IMR-90 (cell line): ENCODE results near the gene GNG11. TPM values are rescaled to one million over a fixed set of nuclear protein-coding genes. Genes with fewer than 3 reads are reported as not detected.
A peak's percentile ranks its signal among the peaks of the same experiment; 100 is the strongest.

ENCODE experiments used
- ATAC-seq: fragments of 200-7000 bp; cut with Tn5 transposase; 2 replicates; pipeline ENCODE4 v1.9.1; 2020; ENCODE audit warnings: low read depth, mild to moderate bottlenecking, moderate library complexity
- BruUV-seq: library from RNA; stranded (reverse); fragments of 400-500 nt; replicated peaks from 2 replicates; lab custom pipeline; 2021; lab: Mats Ljungman, UMichigan
- CTCF ChIA-PET: fragments of 300-600 bp; formaldehyde crosslinking; extraction: SDS; loops from one replicate; lab custom pipeline; 2021; ENCODE audit warnings: antibody characterized with exemption; lab: Yijun Ruan, JAX
- POLR2A ChIA-PET: fragments of 300-600 bp; sonication (Branson Sonifier 250); formaldehyde crosslinking; loops from one replicate; lab custom pipeline; 2022; ENCODE audit warnings: antibody characterized with exemption; ENCODE audit not compliant: unreplicated experiment; lab: Charles Lee
- DNase-seq: peaks from one replicate; pipeline ENCODE4 v3.0.0; 2013
- H2AFZ ChIP-seq: replicated peaks from 2 replicates; pipeline ENCODE3; 2013; ENCODE audit warnings: low read length, mild to moderate bottlenecking; ENCODE audit not compliant: poor library complexity
- H2AK5ac ChIP-seq: 2 replicates; pipeline ENCODE4 v1.6.1; 2013; ENCODE audit warnings: low read depth, low read length, inconsistent platforms
- H2AK9ac ChIP-seq: replicated peaks from 2 replicates; pipeline ENCODE3; 2013; ENCODE audit warnings: mild to moderate bottlenecking, low read depth, low read length, moderate library complexity; ENCODE audit not compliant: poor library complexity
- H2BK120ac ChIP-seq: 2 replicates; pipeline ENCODE4 v1.6.1; 2013; ENCODE audit warnings: low read depth, low read length, inconsistent platforms
- H2BK15ac ChIP-seq: 3 replicates; pipeline ENCODE4 v1.6.1; 2013; ENCODE audit warnings: low read depth, low read length, inconsistent platforms
- H2BK20ac ChIP-seq: 2 replicates; pipeline ENCODE4 v1.6.1; 2013; ENCODE audit warnings: low read depth, mild to moderate bottlenecking, inconsistent platforms, low read length, moderate library complexity
- H2BK5ac ChIP-seq: 2 replicates; pipeline ENCODE4 v1.6.1; 2013; ENCODE audit warnings: mild to moderate bottlenecking, low read depth, low read length, inconsistent platforms; ENCODE audit not compliant: poor library complexity, severe bottlenecking
- H3K14ac ChIP-seq: replicated peaks from 2 replicates; pipeline ENCODE4 v1.6.1; 2013; ENCODE audit warnings: low read depth, low read length, inconsistent platforms
- H3K18ac ChIP-seq: 2 replicates; pipeline ENCODE4 v1.6.1; 2013; ENCODE audit warnings: low read depth, low read length, control low read depth
- H3K23ac ChIP-seq: 2 replicates; pipeline ENCODE4 v1.6.1; 2013; ENCODE audit warnings: low read depth, low read length, inconsistent platforms
- H3K27ac ChIP-seq: 2 replicates; pipeline ENCODE4 v1.5.1; 2013; ENCODE audit warnings: mild to moderate bottlenecking, control low read depth, low read length; ENCODE audit not compliant: insufficient read depth
- H3K27me3 ChIP-seq: 2 replicates; pipeline ENCODE4 v1.6.1; 2013; ENCODE audit warnings: low read length; ENCODE audit not compliant: control insufficient read depth, insufficient read depth
- H3K36me3 ChIP-seq: 2 replicates; pipeline ENCODE4 v1.6.1; 2013; ENCODE audit warnings: low read length, mixed read lengths; ENCODE audit not compliant: control insufficient read depth, insufficient read depth
- H3K4ac ChIP-seq: 2 replicates; pipeline ENCODE4 v1.6.1; 2013; ENCODE audit warnings: low read depth, low read length, inconsistent platforms
- H3K4me1 ChIP-seq: 2 replicates; pipeline ENCODE4 v1.6.1; 2013; ENCODE audit warnings: low read length, mixed read lengths; ENCODE audit not compliant: control insufficient read depth, insufficient read depth
- H3K4me2 ChIP-seq: 2 replicates; pipeline ENCODE4 v1.6.1; 2013; ENCODE audit warnings: low read depth, mild to moderate bottlenecking, control low read depth, low read length, moderate library complexity
- H3K4me3 ChIP-seq: 2 replicates; pipeline ENCODE4 v1.5.1; 2013; ENCODE audit warnings: low read depth, mild to moderate bottlenecking, control low read depth, low read length, moderate library complexity; ENCODE audit not compliant: insufficient read depth
- H3K56ac ChIP-seq: 2 replicates; pipeline ENCODE4 v1.6.1; 2013; ENCODE audit warnings: low read length, inconsistent platforms; ENCODE audit not compliant: insufficient read depth; ENCODE audit errors: extremely low read depth
- H3K79me1 ChIP-seq, 2 experiments: 2 replicates each; pipeline ENCODE4 v1.6.1; 2013; ENCODE audit warnings: low read length in 2 of 2, inconsistent platforms in 1 of 2, low read depth in 1 of 2
- H3K9ac ChIP-seq: 2 replicates; pipeline ENCODE4 v1.6.1; 2013; ENCODE audit warnings: low read depth, low read length, control low read depth
- H3K9me1 ChIP-seq: 2 replicates; pipeline ENCODE4 v1.6.1; 2013; ENCODE audit warnings: low read length, inconsistent platforms; ENCODE audit not compliant: insufficient read depth
- H3K9me3 ChIP-seq: 2 replicates; pipeline ENCODE4 v1.6.1; 2013; ENCODE audit warnings: low read length; ENCODE audit not compliant: control insufficient read depth, insufficient read depth
- H4K20me1 ChIP-seq: 2 replicates; pipeline ENCODE4 v1.6.1; 2013; ENCODE audit warnings: low read length, inconsistent platforms; ENCODE audit not compliant: insufficient read depth
- H4K5ac ChIP-seq: 2 replicates; pipeline ENCODE4 v1.6.1; 2013; ENCODE audit warnings: mild to moderate bottlenecking, low read depth, low read length, control low read depth
- H4K8ac ChIP-seq, 2 experiments: 2 replicates each; pipeline ENCODE4 v1.6.1; 2013; ENCODE audit warnings: low read depth in 2 of 2, low read length in 2 of 2, control low read depth in 1 of 2, inconsistent platforms in 1 of 2
- H4K91ac ChIP-seq: 2 replicates; pipeline ENCODE4 v1.6.1; 2013; ENCODE audit warnings: low read depth, low read length, inconsistent platforms; ENCODE audit not compliant: insufficient read depth
- BHLHE40 ChIP-seq: fragments of 150-350 bp; IDR thresholded peaks from 2 replicates; pipeline ENCODE4 v1.6.1; 2016; ENCODE audit warnings: mild to moderate bottlenecking, low read depth, low read length
- CEBPB ChIP-seq: IDR thresholded peaks from 2 replicates; pipeline ENCODE4 v1.6.1; 2012; ENCODE audit warnings: low read depth, low read length, improper control_type of control experiment
- FOS ChIP-seq: fragments of 150-350 bp; IDR thresholded peaks from 2 replicates; pipeline ENCODE4 v1.6.1; 2016; ENCODE audit warnings: low read depth, low read length
- MAZ ChIP-seq: IDR thresholded peaks from 2 replicates; pipeline ENCODE4 v1.6.1; 2012; ENCODE audit warnings: low read depth, mild to moderate bottlenecking, low read length, improper control_type of control experiment, moderate library complexity, borderline replicate concordance
- MXI1 ChIP-seq: IDR thresholded peaks from 2 replicates; pipeline ENCODE4 v1.6.1; 2012; ENCODE audit warnings: low read depth, mild to moderate bottlenecking, low read length, moderate library complexity, borderline replicate concordance
- NFE2L2 ChIP-seq: fragments of 150-350 bp; IDR thresholded peaks from 2 replicates; pipeline ENCODE4 v1.6.1; 2016; ENCODE audit warnings: low read depth, mild to moderate bottlenecking, low read length
- POLR2A ChIP-seq: IDR thresholded peaks from 2 replicates; pipeline ENCODE4 v1.6.1; 2012; ENCODE audit warnings: mild to moderate bottlenecking, low read depth, low read length
- RAD21 ChIP-seq: IDR thresholded peaks from 2 replicates; pipeline ENCODE4 v1.6.1; 2012; ENCODE audit warnings: low read length, improper control_type of control experiment
- RCOR1 ChIP-seq: IDR thresholded peaks from 2 replicates; pipeline ENCODE4 v1.6.1; 2012; ENCODE audit warnings: mild to moderate bottlenecking, low read length, improper control_type of control experiment; ENCODE audit not compliant: insufficient replicate concordance
- RFX5 ChIP-seq: IDR thresholded peaks from 2 replicates; pipeline ENCODE4 v1.8.0; 2012; ENCODE audit warnings: low read depth, mild to moderate bottlenecking, low read length, moderate library complexity
- SMC3 ChIP-seq: fragments of 150-350 bp; IDR thresholded peaks from 2 replicates; pipeline ENCODE4 v1.6.1; 2016; ENCODE audit warnings: low read depth, mild to moderate bottlenecking, antibody characterized with exemption, low read length, moderate library complexity
- USF2 ChIP-seq: fragments of 150-350 bp; IDR thresholded peaks from 2 replicates; pipeline ENCODE4 v1.6.1; 2017; ENCODE audit warnings: mild to moderate bottlenecking, antibody characterized with exemption, low read length, low read depth
- WGBS, 2 experiments: methylation state at CpG; one replicate each; pipeline versions ENCODE4 v1.1.5 to v1.1.7; 2013; ENCODE audit warnings: missing lambda C conversion rate in 2 of 2; ENCODE audit not compliant: insufficient read length in 1 of 2; ENCODE audit errors: extremely low coverage in 2 of 2; 5-methylcytosine and 5-hydroxymethylcytosine counted together
- dilution Hi-C: fragments of 300-500 bp; cut with HindIII; formaldehyde crosslinking; loops from one replicate; pipeline ENCODE4 v1.14.3; 2018; ENCODE audit warnings: low sequenced_read_pairs; ENCODE audit not compliant: unreplicated experiment
- in situ Hi-C: fragments of 300-500 bp; cut with MboI; formaldehyde crosslinking; loops from 3 replicates; pipeline ENCODE4 v1.14.3; 2019; ENCODE audit warnings: low sequenced_read_pairs, inconsistent platforms, mixed read lengths
- intact Hi-C: fragments of 100-400 bp; cut with micrococcal nuclease; formaldehyde crosslinking; loops from 2 replicates; pipeline ENCODE4 v1.10.0; 2022
- polyA plus RNA-seq, 3 experiments: library from polyadenylated mRNA; depleted of rRNA; stranded (reverse); fragments of >200 nt; gene quantifications; 2 replicates each; pipeline ENCODE4 v1.2.3, GENCODE V29; 2012; ENCODE audit warnings: low replicate concordance in 1 of 3
- total RNA-seq: library from RNA; depleted of rRNA; stranded (reverse); fragments of >200 nt; gene quantifications from 2 replicates; pipeline ENCODE4 v1.2.3, GENCODE V29; 2012
- TF ChIP-seq, protein P1 (sequence below): fragments of 150-350 bp; IDR thresholded peaks from 2 replicates; pipeline ENCODE4 v1.6.1; 2016; ENCODE audit warnings: low read depth, mild to moderate bottlenecking, low read length, moderate library complexity, borderline replicate concordance
- TF ChIP-seq, protein P2 (sequence below): conservative IDR thresholded peaks from 2 replicates; pipeline ENCODE4 v1.5.1; 2012; ENCODE audit warnings: mild to moderate bottlenecking, low read depth, low read length, improper control_type of control experiment

Gene GNG11
- total and polyA plus RNA-seq, 2 of the 4 experiments (the other 2 are of a cell fraction) = 6.1 to 10.5 TPM

- Histone ChIP-seq H3K36me3 (peaks cover 8% of the 10 kb centered on the region), H3K9me3 (no peaks in the 10 kb centered on the region), H3K4ac (no peak overlapping the region), H2BK20ac (no peak overlapping the region), H3K4me2 (no peak overlapping the region), H3K4me3 (no peak overlapping the region), H3K23ac (no peak overlapping the region), H3K9me1 (no peaks in the 10 kb centered on the region), H3K9ac (no peak overlapping the region), H2AFZ (no peak overlapping the region), H2BK15ac (no peak overlapping the region), H3K27me3 (no peaks in the 10 kb centered on the region), H3K56ac (no peak overlapping the region), H2AK5ac (no peak overlapping the region), H3K18ac (peak overlapping the region; percentile 59; the same call in 1 of the 2 replicates), H4K5ac (no peak overlapping the region), H4K20me1 (no peaks in the 10 kb centered on the region), H4K91ac (no peak overlapping the region), H3K79me1 (peaks cover 6 to 12% of the 10 kb centered on the region in 2 experiments; a peak in 1 of 4 replicates), H3K14ac (no peak overlapping the region), H2BK120ac (no peak overlapping the region), H3K4me1 (peaks cover 4% of the 10 kb centered on the region), H4K8ac (no peak overlapping the region), H2AK9ac (no peak overlapping the region), H2BK5ac (no peak overlapping the region), H3K27ac (no peak overlapping the region)
- TF ChIP-seq RFX5 (no peak), SMC3 (no peak), RCOR1 (no peak), CEBPB (no peak), MXI1 (no peak), POLR2A (no peak), NFE2L2 (no peak), RAD21 (no peak), MAZ (no peak), FOS (no peak), USF2 (no peak), BHLHE40 (no peak)
- TF ChIP-seq, protein P1, sequence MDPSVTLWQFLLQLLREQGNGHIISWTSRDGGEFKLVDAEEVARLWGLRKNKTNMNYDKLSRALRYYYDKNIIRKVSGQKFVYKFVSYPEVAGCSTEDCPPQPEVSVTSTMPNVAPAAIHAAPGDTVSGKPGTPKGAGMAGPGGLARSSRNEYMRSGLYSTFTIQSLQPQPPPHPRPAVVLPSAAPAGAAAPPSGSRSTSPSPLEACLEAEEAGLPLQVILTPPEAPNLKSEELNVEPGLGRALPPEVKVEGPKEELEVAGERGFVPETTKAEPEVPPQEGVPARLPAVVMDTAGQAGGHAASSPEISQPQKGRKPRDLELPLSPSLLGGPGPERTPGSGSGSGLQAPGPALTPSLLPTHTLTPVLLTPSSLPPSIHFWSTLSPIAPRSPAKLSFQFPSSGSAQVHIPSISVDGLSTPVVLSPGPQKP = no peak
- TF ChIP-seq, protein P2, sequence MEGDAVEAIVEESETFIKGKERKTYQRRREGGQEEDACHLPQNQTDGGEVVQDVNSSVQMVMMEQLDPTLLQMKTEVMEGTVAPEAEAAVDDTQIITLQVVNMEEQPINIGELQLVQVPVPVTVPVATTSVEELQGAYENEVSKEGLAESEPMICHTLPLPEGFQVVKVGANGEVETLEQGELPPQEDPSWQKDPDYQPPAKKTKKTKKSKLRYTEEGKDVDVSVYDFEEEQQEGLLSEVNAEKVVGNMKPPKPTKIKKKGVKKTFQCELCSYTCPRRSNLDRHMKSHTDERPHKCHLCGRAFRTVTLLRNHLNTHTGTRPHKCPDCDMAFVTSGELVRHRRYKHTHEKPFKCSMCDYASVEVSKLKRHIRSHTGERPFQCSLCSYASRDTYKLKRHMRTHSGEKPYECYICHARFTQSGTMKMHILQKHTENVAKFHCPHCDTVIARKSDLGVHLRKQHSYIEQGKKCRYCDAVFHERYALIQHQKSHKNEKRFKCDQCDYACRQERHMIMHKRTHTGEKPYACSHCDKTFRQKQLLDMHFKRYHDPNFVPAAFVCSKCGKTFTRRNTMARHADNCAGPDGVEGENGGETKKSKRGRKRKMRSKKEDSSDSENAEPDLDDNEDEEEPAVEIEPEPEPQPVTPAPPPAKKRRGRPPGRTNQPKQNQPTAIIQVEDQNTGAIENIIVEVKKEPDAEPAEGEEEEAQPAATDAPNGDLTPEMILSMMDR = no peak
- no CpG with 5 or more reads among the region's 3 CpGs for WGBS, 2 experiments
- ATAC-seq (no peak), DNase-seq (no peak)
- intact Hi-C loops (no loop called here), dilution Hi-C loops (no loop called here), in situ Hi-C loops (no loop called here)
- ChIA-PET POLR2A (no interaction called here), CTCF (interaction anchor here (1.3 to 1.5 kb wide), 3 partner anchors 9 to 10 kb away, joined by 3 to 6 read pairs (median 4); no protein-coding TSS in a partner anchor)
- BruUV-seq = no TSS peak
Observed at GRCh38 chr7:93931655-93932054, 10.1 kb downstream of the GNG11 start.
